OCI-LY1 (cell line): ENCODE data around the gene VAV2.

Experiments
- H2AFZ ChIP-seq: fragments of 200-600 bp; sonication (generic), shearing (Covaris generic); 2 replicates; pipeline ENCODE4 v1.6.0; 2014; ENCODE audit warnings: antibody characterized with exemption, mild to moderate bottlenecking, low read length
- H3F3A ChIP-seq: fragments of 200-600 bp; sonication (generic), shearing (Covaris generic); 2 replicates; pipeline ENCODE4 v1.6.0; 2014; ENCODE audit warnings: mild to moderate bottlenecking, antibody characterized with exemption, low read length, moderate library complexity; ENCODE audit not compliant: insufficient read depth
- H3K27ac ChIP-seq: fragments of 200-600 bp; sonication (generic); 2 replicates; pipeline ENCODE4 v1.5.1; 2014; ENCODE audit warnings: low read length, mixed run types, mild to moderate bottlenecking, low read depth; ENCODE audit not compliant: poor library complexity, severe bottlenecking
- H3K27me3 ChIP-seq: fragments of 200-600 bp; sonication (generic); 2 replicates; pipeline ENCODE4 v1.6.0; 2014; ENCODE audit warnings: antibody characterized with exemption, mild to moderate bottlenecking, low read length, moderate library complexity; ENCODE audit not compliant: insufficient read depth
- H3K36me3 ChIP-seq: fragments of 200-600 bp; sonication (generic); 2 replicates; pipeline ENCODE4 v1.6.1; 2014; ENCODE audit warnings: mild to moderate bottlenecking, antibody characterized with exemption, low read length, moderate library complexity, mixed read lengths; ENCODE audit not compliant: insufficient read depth
- H3K4me1 ChIP-seq: fragments of 200-600 bp; sonication (generic); 2 replicates; pipeline ENCODE4 v1.5.1; 2014; ENCODE audit warnings: mild to moderate bottlenecking, low read length, moderate library complexity; ENCODE audit not compliant: insufficient read depth, severe bottlenecking
- H3K4me2 ChIP-seq: fragments of 200-600 bp; sonication (generic), shearing (Covaris generic); 2 replicates; pipeline ENCODE4 v1.6.1; 2014; ENCODE audit warnings: low read length
- H3K4me3 ChIP-seq: fragments of 200-600 bp; sonication (generic); 2 replicates; pipeline ENCODE4 v1.5.1; 2014; ENCODE audit warnings: low read length, low read depth, mild to moderate bottlenecking, mixed read lengths; ENCODE audit not compliant: poor library complexity, severe bottlenecking
- H3K79me2 ChIP-seq: fragments of 200-600 bp; shearing (Covaris generic); 2 replicates; pipeline ENCODE4 v1.6.1; 2016; ENCODE audit warnings: mixed run types, low read length, mixed read lengths; ENCODE audit not compliant: insufficient read depth
- H3K9ac ChIP-seq: fragments of 200-600 bp; sonication (generic), shearing (Covaris generic); 2 replicates; pipeline ENCODE4 v1.6.1; 2014; ENCODE audit warnings: mild to moderate bottlenecking, low read length, mixed read lengths
- H3K9me2 ChIP-seq: fragments of 200-600 bp; sonication (generic), shearing (Covaris generic); 2 replicates; pipeline ENCODE4 v1.6.1; 2014; ENCODE audit warnings: low read depth, mild to moderate bottlenecking, low read length, mixed read lengths
- H3K9me3 ChIP-seq: fragments of 200-600 bp; shearing (Covaris generic); 2 replicates; pipeline ENCODE4 v1.6.1; 2014; ENCODE audit warnings: low read length, mixed read lengths
- H4K20me1 ChIP-seq: fragments of 200-600 bp; sonication (generic), shearing (Covaris generic); 2 replicates; pipeline ENCODE4 v1.6.0; 2016; ENCODE audit warnings: mild to moderate bottlenecking, low read length; ENCODE audit not compliant: insufficient read depth
- EZH2 ChIP-seq: fragments of 200-600 bp; sonication (generic), shearing (Covaris generic); IDR thresholded peaks from 2 replicates; pipeline ENCODE4 v1.8.0; 2017; ENCODE audit warnings: borderline replicate concordance, mixed run types, mild to moderate bottlenecking, antibody characterized with exemption, low read length, moderate library complexity, mixed read lengths
- TF ChIP-seq, protein P1 (sequence below): fragments of 200-600 bp; sonication (generic), shearing (Covaris generic); IDR thresholded peaks from 2 replicates; pipeline ENCODE4 v1.5.1; 2017; ENCODE audit warnings: mild to moderate bottlenecking, antibody characterized with exemption, low read length, moderate library complexity, mixed read lengths

VAV2 gene

GRCh38 chr9:133932633-133933032 is 59.5 kb downstream of the VAV2 start:
- TF ChIP-seq, protein P1, sequence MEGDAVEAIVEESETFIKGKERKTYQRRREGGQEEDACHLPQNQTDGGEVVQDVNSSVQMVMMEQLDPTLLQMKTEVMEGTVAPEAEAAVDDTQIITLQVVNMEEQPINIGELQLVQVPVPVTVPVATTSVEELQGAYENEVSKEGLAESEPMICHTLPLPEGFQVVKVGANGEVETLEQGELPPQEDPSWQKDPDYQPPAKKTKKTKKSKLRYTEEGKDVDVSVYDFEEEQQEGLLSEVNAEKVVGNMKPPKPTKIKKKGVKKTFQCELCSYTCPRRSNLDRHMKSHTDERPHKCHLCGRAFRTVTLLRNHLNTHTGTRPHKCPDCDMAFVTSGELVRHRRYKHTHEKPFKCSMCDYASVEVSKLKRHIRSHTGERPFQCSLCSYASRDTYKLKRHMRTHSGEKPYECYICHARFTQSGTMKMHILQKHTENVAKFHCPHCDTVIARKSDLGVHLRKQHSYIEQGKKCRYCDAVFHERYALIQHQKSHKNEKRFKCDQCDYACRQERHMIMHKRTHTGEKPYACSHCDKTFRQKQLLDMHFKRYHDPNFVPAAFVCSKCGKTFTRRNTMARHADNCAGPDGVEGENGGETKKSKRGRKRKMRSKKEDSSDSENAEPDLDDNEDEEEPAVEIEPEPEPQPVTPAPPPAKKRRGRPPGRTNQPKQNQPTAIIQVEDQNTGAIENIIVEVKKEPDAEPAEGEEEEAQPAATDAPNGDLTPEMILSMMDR, result no peak
- TF ChIP-seq EZH2, result no peak
- no peak overlapping the region for H3K4me3 ChIP-seq
- H3K27me3 ChIP-seq, result no peaks in the 10 kb centered on the region; the same call in 1 of the 2 replicates
- no peaks in the 10 kb centered on the region for H3K36me3 ChIP-seq
- no peaks in the 10 kb centered on the region for H3K79me2 ChIP-seq
- no peaks in the 10 kb centered on the region for H3K4me1 ChIP-seq
- no peaks in the 10 kb centered on the region for H3F3A ChIP-seq
- no peak overlapping the region for H2AFZ ChIP-seq
- no peaks in the 10 kb centered on the region for H3K9me3 ChIP-seq
- no peak overlapping the region for H3K4me2 ChIP-seq
- no peak overlapping the region for H3K27ac ChIP-seq
- H3K9ac ChIP-seq, result no peak overlapping the region
- H3K9me2 ChIP-seq, result no peaks in the 10 kb centered on the region
- H4K20me1 ChIP-seq, result no peaks in the 10 kb centered on the region

- H3K36me3 ChIP-seq, result no peaks in the 10 kb centered on the region
- no peaks in the 10 kb centered on the region for H3K27me3 ChIP-seq
- H3K4me3 ChIP-seq, result no peak overlapping the region
- no peak overlapping the region for H2AFZ ChIP-seq
- H3K4me2 ChIP-seq, result no peak overlapping the region
- H3K9ac ChIP-seq, result no peak overlapping the region
- no peaks in the 10 kb centered on the region for H3K79me2 ChIP-seq
- no peaks in the 10 kb centered on the region for H3K4me1 ChIP-seq
- H3K27ac ChIP-seq, result no peak overlapping the region
- H3F3A ChIP-seq, result no peaks in the 10 kb centered on the region
- TF ChIP-seq EZH2, result no peak
- TF ChIP-seq, protein P1, result no peak
- no peaks in the 10 kb centered on the region for H3K9me2 ChIP-seq
- H4K20me1 ChIP-seq, result no peaks in the 10 kb centered on the region
- no peaks in the 10 kb centered on the region for H3K9me3 ChIP-seq
Observed at GRCh38 chr9:133932181-133932580, 59.9 kb downstream of the VAV2 start.

GRCh38 chr9:133930682-133931485 is 61.2 kb downstream of the VAV2 start:
- Histone ChIP-seq H3K9me2 (no peaks in the 10 kb centered on the region), H3K79me2 (no peaks in the 10 kb centered on the region), H3K9ac (no peak overlapping the region), H4K20me1 (no peaks in the 10 kb centered on the region), H3F3A (no peaks in the 10 kb centered on the region), H3K9me3 (no peaks in the 10 kb centered on the region), H3K4me2 (no peak overlapping the region), H3K36me3 (no peaks in the 10 kb centered on the region), H3K27me3 (no peaks in the 10 kb centered on the region), H3K27ac (no peak overlapping the region), H3K4me1 (no peaks in the 10 kb centered on the region), H2AFZ (no peak overlapping the region), H3K4me3 (no peak overlapping the region)
- no peak for TF ChIP-seq EZH2
- TF ChIP-seq, protein P1, result no peak
